ENCODE measurements around the gene ZBTB20.

The ZBTB20 gene

DNA sequence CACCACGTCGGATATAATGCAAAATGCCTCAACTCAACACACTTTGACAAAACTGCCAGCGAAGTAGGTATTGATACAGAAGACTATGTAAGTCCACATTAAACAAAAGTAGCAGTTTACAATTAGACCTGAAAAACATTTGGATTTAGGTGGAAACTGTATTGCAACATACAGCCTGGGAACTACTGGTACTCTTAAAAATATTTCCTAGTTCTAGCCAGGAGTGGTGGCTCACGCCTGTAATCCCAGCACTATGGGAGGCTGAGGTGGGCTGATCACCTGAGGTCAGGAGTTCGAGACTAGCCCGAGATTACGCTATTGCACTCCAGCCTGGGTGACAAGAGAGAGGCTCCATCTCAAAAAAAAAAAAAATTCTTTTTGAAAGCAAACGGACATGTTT lies 246.2 kb downstream of the ZBTB20 start:
- Histone ChIP-seq H3K9ac (ENCODE audit: low read length) (no peak overlapping the region), H3K4me2 (ENCODE audit: low read depth, low read length, poor library complexity, severe bottlenecking) (no peak overlapping the region), H3K9me2 (replicated peaks; ENCODE audit: insufficient read depth, low read length) (no peaks in the 10 kb centered on the region), H4K20me1 (ENCODE audit: low read depth, low read length) (no peaks in the 10 kb centered on the region), H3K36me3 (ENCODE audit: low read length) (no peaks in the 10 kb centered on the region), H3K9me3 (ENCODE audit: insufficient read depth, low read length) (no peaks in the 10 kb centered on the region), H3K79me2 (ENCODE audit: insufficient read depth, low read length) (no peaks in the 10 kb centered on the region), H3F3A (ENCODE audit: insufficient read depth) (no peaks in the 10 kb centered on the region), H2AFZ (ENCODE audit: low read depth, low read length, severe bottlenecking) (no peak overlapping the region), H3K27ac (ENCODE audit: low read depth, low read length) (no peak overlapping the region), H3K27me3 (ENCODE audit: low read length) (no peaks in the 10 kb centered on the region), H3K4me3 (ENCODE audit: insufficient read depth, low read length, poor library complexity, severe bottlenecking) (no peak overlapping the region)
- TF ChIP-seq CTCF (IDR thresholded peaks at IDR 0.05; ENCODE audit: insufficient read depth, low read length, poor library complexity, severe bottlenecking) (no peak), EZH2phosphoT487 (conservative IDR thresholded peaks at IDR 0.05; ENCODE audit: low read length) (no peak)

DNA sequence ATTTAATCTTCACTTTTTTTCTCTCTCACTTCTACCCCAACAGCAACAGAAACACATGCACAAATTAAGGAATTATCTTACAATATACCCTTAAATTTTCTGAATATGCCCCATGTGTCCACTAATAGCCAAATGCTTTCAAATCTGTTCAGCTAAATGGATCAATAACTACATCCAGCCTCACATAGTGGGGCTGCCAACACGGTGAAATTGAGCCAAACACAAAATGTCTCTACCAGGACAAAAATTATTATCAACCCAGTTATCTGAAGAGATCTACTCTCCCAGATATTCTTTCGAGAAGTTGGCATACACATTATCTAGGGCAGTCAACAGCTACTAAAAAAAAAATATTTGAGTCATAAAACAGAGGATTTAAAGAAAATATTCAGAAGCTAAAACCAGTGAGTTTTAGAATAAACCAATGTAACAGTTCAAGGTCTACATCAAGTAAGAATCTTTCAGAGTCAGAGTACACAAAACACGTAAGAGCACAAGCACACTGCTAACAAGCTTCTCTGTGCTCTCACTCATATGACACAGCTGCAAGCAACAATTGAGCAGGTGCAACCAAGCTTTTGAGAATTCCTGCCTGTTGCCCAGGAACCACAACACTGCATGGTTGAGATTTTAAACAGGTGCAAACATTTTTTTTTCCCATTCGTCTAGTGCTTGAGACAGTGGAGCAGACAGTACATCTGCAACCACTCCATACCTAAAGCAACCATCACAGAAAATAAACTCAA lies 247.7 kb downstream of the ZBTB20 start:
- Histone ChIP-seq H3K9me2 (replicated peaks; ENCODE audit: insufficient read depth, low read length) (no peaks in the 10 kb centered on the region), H3K36me3 (ENCODE audit: low read length) (no peaks in the 10 kb centered on the region), H3K9me3 (ENCODE audit: insufficient read depth, low read length) (no peaks in the 10 kb centered on the region), H3K4me2 (ENCODE audit: low read depth, low read length, poor library complexity, severe bottlenecking) (no peak overlapping the region), H2AFZ (ENCODE audit: low read depth, low read length, severe bottlenecking) (no peak overlapping the region), H3K79me2 (ENCODE audit: insufficient read depth, low read length) (no peaks in the 10 kb centered on the region), H3K4me3 (ENCODE audit: insufficient read depth, low read length, poor library complexity, severe bottlenecking) (no peak overlapping the region), H3K27me3 (ENCODE audit: low read length) (no peaks in the 10 kb centered on the region), H3K9ac (ENCODE audit: low read length) (no peak overlapping the region), H3K27ac (ENCODE audit: low read depth, low read length) (no peak overlapping the region), H4K20me1 (ENCODE audit: low read depth, low read length) (no peaks in the 10 kb centered on the region), H3F3A (ENCODE audit: insufficient read depth) (no peaks in the 10 kb centered on the region)
- TF ChIP-seq EZH2phosphoT487 (conservative IDR thresholded peaks at IDR 0.05; ENCODE audit: low read length) (no peak), CTCF (IDR thresholded peaks at IDR 0.05; ENCODE audit: insufficient read depth, low read length, poor library complexity, severe bottlenecking) (no peak)

DNA sequence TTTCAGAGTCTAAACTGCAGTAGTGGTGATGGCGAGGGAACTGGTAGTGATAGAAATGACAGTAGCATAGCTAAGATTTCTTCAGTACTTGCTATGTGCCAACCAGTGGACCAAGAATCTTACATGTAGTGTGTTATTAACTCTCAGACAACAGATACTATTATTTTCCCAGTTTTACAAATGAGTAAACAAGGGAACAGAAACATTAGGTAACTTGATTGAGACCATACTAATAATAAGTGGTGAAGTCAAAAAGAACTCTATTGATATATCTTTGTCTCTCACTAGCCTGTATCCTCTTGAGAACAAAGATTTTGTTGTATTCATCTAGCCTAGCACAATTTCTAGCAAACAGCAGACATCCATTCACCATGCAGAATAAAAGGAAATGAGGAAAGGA lies 250.1 kb downstream of the ZBTB20 start:
- no peak overlapping the region for H2AFZ ChIP-seq (ENCODE audit: low read depth, low read length, severe bottlenecking)
- H3K27me3 ChIP-seq (ENCODE audit: low read length): no peaks in the 10 kb centered on the region
- no peaks in the 10 kb centered on the region for H3K36me3 ChIP-seq (ENCODE audit: low read length)
- H3K27ac ChIP-seq (ENCODE audit: low read depth, low read length): no peak overlapping the region
- H3F3A ChIP-seq (ENCODE audit: insufficient read depth): no peaks in the 10 kb centered on the region
- H3K4me3 ChIP-seq (ENCODE audit: insufficient read depth, low read length, poor library complexity, severe bottlenecking): no peak overlapping the region
- H3K9me2 ChIP-seq (replicated peaks; ENCODE audit: insufficient read depth, low read length): no peaks in the 10 kb centered on the region
- no peaks in the 10 kb centered on the region for H3K79me2 ChIP-seq (ENCODE audit: insufficient read depth, low read length)
- no peak for TF ChIP-seq EZH2phosphoT487 (conservative IDR thresholded peaks at IDR 0.05; ENCODE audit: low read length)
- no peak for TF ChIP-seq CTCF (IDR thresholded peaks at IDR 0.05; ENCODE audit: insufficient read depth, low read length, poor library complexity, severe bottlenecking)
- H3K9me3 ChIP-seq (ENCODE audit: insufficient read depth, low read length): no peaks in the 10 kb centered on the region
- no peak overlapping the region for H3K4me2 ChIP-seq (ENCODE audit: low read depth, low read length, poor library complexity, severe bottlenecking)
- H3K9ac ChIP-seq (ENCODE audit: low read length): no peak overlapping the region
- H4K20me1 ChIP-seq (ENCODE audit: low read depth, low read length): no peaks in the 10 kb centered on the region

Data from SU-DHL-6 (cell line).